Endothelial cell of umbilical vein (primary cell): Measurements from ENCODE around the gene RND2. TPM values are rescaled to one million over a fixed set of nuclear protein-coding genes. Genes with fewer than 3 reads are reported as not detected.

Experiments
- BruUV-seq: library from RNA; stranded (reverse); fragments of 400-500 nt; replicated peaks from 2 replicates; lab custom pipeline; 2021; lab: Mats Ljungman, UMichigan
- CTCF ChIA-PET: fragments of 300-600, 350-600 bp; sonication (Branson Sonifier 250); formaldehyde crosslinking; loops from one replicate; lab custom pipeline; 2021; ENCODE audit warnings: antibody characterized with exemption, inconsistent platforms; lab: Charles Lee
- POLR2A ChIA-PET: fragments of 300-600, 350-600 bp; sonication (Branson Sonifier 250); formaldehyde crosslinking; loops from one replicate; lab custom pipeline; 2021; ENCODE audit warnings: antibody characterized with exemption, inconsistent platforms; lab: Charles Lee
- DNase-seq: peaks from one replicate; pipeline ENCODE4 v3.0.0-alpha.2; 2011; ENCODE audit warnings: low read depth, low spot score
- FAIRE-seq: peaks from 2 replicates; lab custom pipeline; 2011; peaks lifted over from hg19 to GRCh38; lab: Jason Lieb, UNC
- H2AFZ ChIP-seq: 2 replicates; pipeline ENCODE4 v1.6.0; 2012; ENCODE audit warnings: low read depth, low read length, control low read depth, inconsistent platforms
- H3K27ac ChIP-seq: 2 replicates; pipeline ENCODE4 v1.5.1; 2011; ENCODE audit warnings: low read depth, mild to moderate bottlenecking, control low read depth, low read length, moderate library complexity; ENCODE audit not compliant: insufficient read depth
- H3K27me3 ChIP-seq, 2 experiments: 2 replicates each; pipeline versions ENCODE4 v1.6.0 to v1.6.1; 2011; ENCODE audit warnings: low read length in 2 of 2, mixed read lengths in 1 of 2; ENCODE audit not compliant: control insufficient read depth in 2 of 2, insufficient read depth in 2 of 2
- H3K36me3 ChIP-seq, 2 experiments: 2 replicates in 1 of 2; 3 replicates in 1 of 2; pipeline ENCODE4 v1.5.1; 2011; ENCODE audit warnings: low read length in 2 of 2, mild to moderate bottlenecking in 1 of 2, moderate library complexity in 1 of 2; ENCODE audit not compliant: control insufficient read depth in 2 of 2, insufficient read depth in 2 of 2; ENCODE audit errors: extremely low read depth in 1 of 2
- H3K4me1 ChIP-seq: 3 replicates; pipeline ENCODE4 v1.5.1; 2011; ENCODE audit warnings: mild to moderate bottlenecking, low read length; ENCODE audit not compliant: control insufficient read depth, insufficient read depth; ENCODE audit errors: extremely low read depth
- H3K4me2 ChIP-seq: 2 replicates; pipeline ENCODE4 v1.6.1; 2011; ENCODE audit warnings: low read length, control low read depth, mixed read lengths; ENCODE audit not compliant: insufficient read depth
- H3K4me3 ChIP-seq, 3 experiments: fragments of 200-600 bp in 1 of 3; sonication (generic), shearing (Covaris generic) in 1 of 3; replicated peaks in 1 of 3; 2 replicates each; pipeline ENCODE4 v1.5.1; 2011 to 2016; ENCODE audit warnings: control low read depth in 3 of 3, low read length in 3 of 3, mild to moderate bottlenecking in 2 of 3, inconsistent platforms in 1 of 3, low read depth in 1 of 3, moderate library complexity in 1 of 3; ENCODE audit not compliant: insufficient read depth in 1 of 3
- H3K79me2 ChIP-seq: 2 replicates; pipeline ENCODE4 v1.6.0; 2012; ENCODE audit warnings: low read length, inconsistent platforms; ENCODE audit not compliant: control insufficient read depth, insufficient read depth
- H3K9ac ChIP-seq: replicated peaks from 2 replicates; pipeline ENCODE3; 2011; ENCODE audit warnings: low read length, control low read depth; ENCODE audit not compliant: insufficient read depth; ENCODE audit errors: extremely low read depth
- H3K9me1 ChIP-seq: replicated peaks from 3 replicates; pipeline ENCODE4 v1.6.0; 2011; ENCODE audit warnings: mild to moderate bottlenecking, low read length; ENCODE audit not compliant: control insufficient read depth, insufficient read depth; ENCODE audit errors: extremely low read depth
- H3K9me3 ChIP-seq: replicated peaks from 2 replicates; pipeline ENCODE4 v1.5.1; 2012; ENCODE audit warnings: low read length, inconsistent platforms; ENCODE audit not compliant: control insufficient read depth, insufficient read depth
- H4K20me1 ChIP-seq: replicated peaks from 2 replicates; pipeline ENCODE3; 2011; ENCODE audit warnings: mild to moderate bottlenecking, low read length; ENCODE audit not compliant: control insufficient read depth, insufficient read depth; ENCODE audit errors: extremely low read depth
- GATA2 ChIP-seq: IDR thresholded peaks from 2 replicates; pipeline ENCODE4 v1.7.0; 2011; ENCODE audit warnings: low read depth, mild to moderate bottlenecking, moderate library complexity, mixed read lengths, low read length; ENCODE audit not compliant: insufficient read length, insufficient read depth
- JUN ChIP-seq: IDR thresholded peaks from 2 replicates; pipeline ENCODE4 v1.6.1; 2011; ENCODE audit warnings: borderline replicate concordance, low read depth; ENCODE audit not compliant: insufficient read length, insufficient read depth
- MYC ChIP-seq: IDR thresholded peaks from one replicate; pipeline ENCODE4 v1.6.1; 2011; ENCODE audit warnings: mild to moderate bottlenecking, low read depth, low read length
- POLR2A ChIP-seq: IDR thresholded peaks from 2 replicates; pipeline ENCODE4 v1.6.1; 2012; ENCODE audit warnings: low read depth, mild to moderate bottlenecking, control low read depth, low read length
- POLR2AphosphoS5 ChIP-seq: IDR thresholded peaks from 2 replicates; pipeline ENCODE4 v1.6.1; 2012; ENCODE audit warnings: low read depth, mild to moderate bottlenecking, control low read depth, low read length, moderate library complexity; ENCODE audit not compliant: insufficient read depth
- dilution Hi-C: fragments of 300-500 bp; cut with MboI; formaldehyde crosslinking; loops from one replicate; pipeline ENCODE4 v1.15.0; 2019; ENCODE audit warnings: low sequenced_read_pairs; ENCODE audit not compliant: extremely low pct_ligation_motif_present
- intact Hi-C: fragments of 100-400 bp; cut with micrococcal nuclease; formaldehyde crosslinking; loops from one replicate; pipeline ENCODE4 v1.10.0; 2022
- polyA plus RNA-seq, 4 experiments: library from polyadenylated mRNA; depleted of rRNA in 3 of 4; stranded (reverse) in 3 of 4; unstranded in 1 of 4; fragments of >200 nt; gene quantifications; 2 replicates each; pipeline versions ENCODE4 v1.2.1 to v1.2.3, GENCODE V29; 2011 to 2012; ENCODE audit warnings: missing spikeins in 1 of 4
- total RNA-seq: library from RNA; stranded (reverse); gene quantifications from 2 replicates; pipeline ENCODE4 v1.2.3, GENCODE V29; 2021
- TF ChIP-seq, protein P1 (sequence below), 2 donors: IDR thresholded peaks; 1 replicate in 1 of 2; 2 replicates in 1 of 2; pipeline ENCODE4 v1.5.1; 2011; ENCODE audit warnings: low read length in 2 of 2, mild to moderate bottlenecking in 2 of 2, moderate library complexity in 2 of 2, control low read depth in 1 of 2, inconsistent platforms in 1 of 2, low read depth in 1 of 2; ENCODE audit not compliant: insufficient read depth in 1 of 2; ENCODE audit errors: extremely low read depth in 1 of 2
- TF ChIP-seq, protein P2 (sequence below): IDR thresholded peaks from 2 replicates; pipeline ENCODE4 v1.6.1; 2011; ENCODE audit not compliant: insufficient read depth, insufficient read length

Gene RND2
- total and polyA plus RNA-seq, 2 donors (not counting 3 experiments of a cell fraction or from before 2014, with no cell fraction given), result 0.81 to 0.97 TPM

DNA sequence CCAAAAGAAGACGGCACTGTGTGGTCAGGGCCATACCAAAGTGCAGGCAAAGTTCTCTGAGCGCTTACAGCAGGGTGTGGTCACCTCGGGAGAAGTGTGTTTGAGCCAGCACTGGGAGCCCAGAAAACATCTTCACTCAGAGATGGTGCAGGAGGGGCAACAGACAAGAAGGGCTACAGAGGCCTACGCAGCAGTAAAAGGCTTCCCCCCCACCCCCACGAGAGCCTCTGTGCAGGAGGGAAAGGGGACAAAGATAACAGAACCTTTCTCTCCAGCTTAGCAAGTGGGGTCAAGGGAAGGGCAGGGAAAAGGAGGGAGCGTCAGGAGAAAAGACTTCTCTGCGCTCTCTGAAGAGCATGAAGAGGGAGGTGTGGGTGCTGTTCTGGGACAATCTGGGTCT lies 5.6 kb upstream of the RND2 start:
- peaks cover 3 to 27% of the 10 kb centered on the region in 2 experiments for H3K36me3 ChIP-seq
- CTCF ChIA-PET, result interaction anchor here (1.1 to 5.5 kb wide), 3 partner anchors 13 to 152 kb away, joined by 6 to 22 read pairs (median 6); partner anchors contain the start of genes IFI35 and RPL27
- H3K9me1 ChIP-seq, result no peaks in the 10 kb centered on the region
- H3K9ac ChIP-seq, result no peak overlapping the region
- H3K79me2 ChIP-seq, result peaks cover 37% of the 10 kb centered on the region
- H3K27me3 ChIP-seq, result no peaks in the 10 kb centered on the region
- no peaks in the 10 kb centered on the region for H4K20me1 ChIP-seq
- peak; percentile 72 for FAIRE-seq
- TF ChIP-seq JUN (no peak), MYC (no peak)
- TF ChIP-seq, protein P1, sequence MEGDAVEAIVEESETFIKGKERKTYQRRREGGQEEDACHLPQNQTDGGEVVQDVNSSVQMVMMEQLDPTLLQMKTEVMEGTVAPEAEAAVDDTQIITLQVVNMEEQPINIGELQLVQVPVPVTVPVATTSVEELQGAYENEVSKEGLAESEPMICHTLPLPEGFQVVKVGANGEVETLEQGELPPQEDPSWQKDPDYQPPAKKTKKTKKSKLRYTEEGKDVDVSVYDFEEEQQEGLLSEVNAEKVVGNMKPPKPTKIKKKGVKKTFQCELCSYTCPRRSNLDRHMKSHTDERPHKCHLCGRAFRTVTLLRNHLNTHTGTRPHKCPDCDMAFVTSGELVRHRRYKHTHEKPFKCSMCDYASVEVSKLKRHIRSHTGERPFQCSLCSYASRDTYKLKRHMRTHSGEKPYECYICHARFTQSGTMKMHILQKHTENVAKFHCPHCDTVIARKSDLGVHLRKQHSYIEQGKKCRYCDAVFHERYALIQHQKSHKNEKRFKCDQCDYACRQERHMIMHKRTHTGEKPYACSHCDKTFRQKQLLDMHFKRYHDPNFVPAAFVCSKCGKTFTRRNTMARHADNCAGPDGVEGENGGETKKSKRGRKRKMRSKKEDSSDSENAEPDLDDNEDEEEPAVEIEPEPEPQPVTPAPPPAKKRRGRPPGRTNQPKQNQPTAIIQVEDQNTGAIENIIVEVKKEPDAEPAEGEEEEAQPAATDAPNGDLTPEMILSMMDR (IDR thresholded peaks at IDR 0.05; ENCODE audit: extremely low read depth in 1 of 2, insufficient read depth in 1 of 2, low read depth in 1 of 2, low read length in 2 of 2), result no peak
- dilution Hi-C loops (no loop called here), intact Hi-C loops (no loop called here)
- no TSS peak for BruUV-seq
- H3K4me1 ChIP-seq, result peaks cover 37% of the 10 kb centered on the region
- H2AFZ ChIP-seq, result no peak overlapping the region
- peak overlapping the region; percentile 44 for H3K4me2 ChIP-seq
- no peak for DNase-seq
- H3K27ac ChIP-seq, result peak overlapping the region; percentile 19
- POLR2A ChIA-PET, result no interaction called here
- no peaks in the 10 kb centered on the region for H3K9me3 ChIP-seq
- H3K4me3 ChIP-seq, result peak overlapping the region in 1 of 3 experiments; percentile 34

GRCh38 chr17:43020030-43020621 lies 4.9 kb upstream of the RND2 start:
- Histone ChIP-seq H3K4me1 (peaks cover 40% of the 10 kb centered on the region), H2AFZ (no peak overlapping the region), H3K4me3 (peak overlapping the region in 2 of 3 experiments; percentile 10 to 34), H3K9ac (no peak overlapping the region), H3K36me3 (peaks cover 0 to 20% of the 10 kb centered on the region in 2 experiments), H3K27ac (peak overlapping the region; percentile 19), H3K9me3 (no peaks in the 10 kb centered on the region), H3K9me1 (no peaks in the 10 kb centered on the region), H3K4me2 (peak overlapping the region; percentile 44), H3K27me3 (no peaks in the 10 kb centered on the region), H4K20me1 (no peaks in the 10 kb centered on the region), H3K79me2 (peaks cover 37% of the 10 kb centered on the region)
- dilution Hi-C loops, result no loop called here
- POLR2A ChIA-PET, result interaction anchor here (2.7 kb wide), 1 partner anchor 295 kb away, joined by 13 read pairs; no protein-coding TSS in a partner anchor
- intact Hi-C loops, result loop anchor here (2.0 kb wide), 2 partner anchors 13 to 21 kb away; partner anchors contain the start of genes IFI35 and RPL27
- DNase-seq, result peak; percentile 63
- FAIRE-seq, result peak; percentile 89
- BruUV-seq, result TSS peak; percentile 3
- CTCF ChIA-PET, result interaction anchor here (1.0 to 5.5 kb wide), 3 partner anchors 11 to 152 kb away, joined by 3 to 22 read pairs (median 6); partner anchors contain the start of gene IFI35
- TF ChIP-seq GATA2, result no peak
- no peak for TF ChIP-seq MYC
- peak; percentile 21 for TF ChIP-seq POLR2A
- no peak for TF ChIP-seq JUN
- TF ChIP-seq, protein P2, sequence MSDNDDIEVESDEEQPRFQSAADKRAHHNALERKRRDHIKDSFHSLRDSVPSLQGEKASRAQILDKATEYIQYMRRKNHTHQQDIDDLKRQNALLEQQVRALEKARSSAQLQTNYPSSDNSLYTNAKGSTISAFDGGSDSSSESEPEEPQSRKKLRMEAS, result no peak
- TF ChIP-seq POLR2AphosphoS5, result peak; percentile 69
